SH-SY5Y (cell line): ENCODE results near the gene BCAT1.

Experiments
- GATA2 ChIP-seq: IDR thresholded peaks from 2 replicates; pipeline ENCODE4 v1.6.1; 2011; ENCODE audit warnings: mild to moderate bottlenecking, low read depth, low read length
- GATA3 ChIP-seq: IDR thresholded peaks from 2 replicates; pipeline ENCODE4 v1.6.1; 2011; ENCODE audit warnings: low read depth, mild to moderate bottlenecking, low read length, moderate library complexity

DNA sequence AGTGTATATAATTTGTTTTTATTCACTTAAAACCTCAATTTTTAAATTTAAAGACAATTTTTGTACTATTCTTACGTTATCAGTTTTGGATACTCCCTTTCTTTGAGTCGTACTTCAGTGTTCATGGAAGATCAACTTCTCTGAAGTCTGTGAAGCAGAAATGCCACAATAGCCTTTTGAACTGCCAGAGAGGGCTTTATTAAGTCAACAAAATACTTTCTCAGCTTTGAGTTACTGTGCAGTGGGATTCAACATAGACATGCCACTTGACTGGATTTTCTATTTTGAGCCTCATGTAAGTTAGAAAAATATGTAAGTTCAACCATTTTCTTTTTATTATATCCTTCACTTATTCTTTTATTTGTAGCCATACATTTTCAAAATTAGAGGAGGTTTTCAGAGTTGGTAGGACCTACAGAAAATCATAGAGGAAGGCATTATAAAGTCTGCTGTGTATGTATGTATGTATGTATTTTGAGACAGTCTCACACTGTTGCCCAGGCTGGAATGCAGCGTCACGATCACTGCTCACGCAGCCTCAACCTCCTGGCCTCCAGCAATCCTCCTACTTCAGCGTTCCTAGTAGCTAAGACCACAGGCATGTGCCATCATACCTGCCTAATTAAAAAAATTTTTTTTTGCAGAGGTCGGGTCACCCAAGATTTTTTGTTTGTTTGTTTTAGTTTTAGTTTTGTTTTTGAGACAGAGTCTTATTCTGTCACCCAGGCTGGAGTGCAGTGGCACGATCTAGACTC is 31.3 kb upstream of the BCAT1 start:
- TF ChIP-seq GATA2 (no peak), GATA3 (no peak)
